ENCODE data around the gene LMAN2L.

DNA sequence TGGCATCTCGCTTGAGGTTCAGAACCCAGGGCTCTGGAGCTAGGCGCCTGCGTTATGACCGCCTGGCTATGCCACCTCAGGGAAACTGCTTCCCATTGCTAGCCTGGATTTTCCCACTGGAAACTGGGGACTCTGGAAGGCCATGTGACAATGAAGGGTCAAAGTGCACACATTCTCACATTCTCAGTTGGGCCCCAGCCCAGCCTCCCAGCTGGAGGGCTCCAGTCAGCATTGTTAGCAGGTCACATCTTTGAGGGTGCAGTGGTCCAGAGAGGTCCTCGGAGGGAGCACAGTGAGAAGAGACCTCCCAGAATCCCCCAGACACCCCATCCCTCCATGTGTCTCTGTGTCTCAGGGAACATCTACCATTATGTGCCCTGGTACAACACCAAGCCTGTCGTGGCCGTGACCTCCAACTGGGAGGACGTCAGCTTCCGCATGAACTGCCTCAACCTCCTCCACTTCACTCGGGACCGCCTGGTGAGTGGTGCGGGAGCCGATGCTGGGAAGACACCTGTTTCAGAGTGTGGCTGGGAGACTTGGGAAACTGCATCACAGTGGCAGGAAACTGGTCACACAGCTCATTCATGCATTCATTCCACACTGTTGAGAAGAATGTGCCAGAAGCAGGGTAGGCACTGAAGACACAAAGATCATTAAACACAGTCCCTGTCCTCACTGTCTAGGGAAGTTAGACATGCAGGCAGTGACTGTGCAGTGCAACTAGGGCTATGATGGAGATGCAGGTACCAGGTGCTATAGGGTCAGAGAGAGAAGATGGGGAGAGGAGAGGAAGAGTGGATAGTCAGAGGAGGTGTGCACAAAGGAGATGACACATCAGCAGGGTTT lies 55.7 kb downstream of the LMAN2L start:
- TF ChIP-seq POLR2A (IDR thresholded peaks at IDR 0.05): no peak
- TF ChIP-seq, protein P1, sequence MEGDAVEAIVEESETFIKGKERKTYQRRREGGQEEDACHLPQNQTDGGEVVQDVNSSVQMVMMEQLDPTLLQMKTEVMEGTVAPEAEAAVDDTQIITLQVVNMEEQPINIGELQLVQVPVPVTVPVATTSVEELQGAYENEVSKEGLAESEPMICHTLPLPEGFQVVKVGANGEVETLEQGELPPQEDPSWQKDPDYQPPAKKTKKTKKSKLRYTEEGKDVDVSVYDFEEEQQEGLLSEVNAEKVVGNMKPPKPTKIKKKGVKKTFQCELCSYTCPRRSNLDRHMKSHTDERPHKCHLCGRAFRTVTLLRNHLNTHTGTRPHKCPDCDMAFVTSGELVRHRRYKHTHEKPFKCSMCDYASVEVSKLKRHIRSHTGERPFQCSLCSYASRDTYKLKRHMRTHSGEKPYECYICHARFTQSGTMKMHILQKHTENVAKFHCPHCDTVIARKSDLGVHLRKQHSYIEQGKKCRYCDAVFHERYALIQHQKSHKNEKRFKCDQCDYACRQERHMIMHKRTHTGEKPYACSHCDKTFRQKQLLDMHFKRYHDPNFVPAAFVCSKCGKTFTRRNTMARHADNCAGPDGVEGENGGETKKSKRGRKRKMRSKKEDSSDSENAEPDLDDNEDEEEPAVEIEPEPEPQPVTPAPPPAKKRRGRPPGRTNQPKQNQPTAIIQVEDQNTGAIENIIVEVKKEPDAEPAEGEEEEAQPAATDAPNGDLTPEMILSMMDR (IDR thresholded peaks at IDR 0.05): no peak
